ENCODE results near the gene NUDT4. TPM values are rescaled to one million over a fixed set of nuclear protein-coding genes. Genes with fewer than 3 reads are reported as not detected.
"Not testable (repeated sequence)": the region's sequence is repeated elsewhere in the genome, so short reads cannot be mapped to it uniquely, and the experiment has no call there.

The NUDT4 gene
- total and polyA plus RNA-seq, 9 donors: 55.5 to 85.8 (median 77.3) TPM

DNA sequence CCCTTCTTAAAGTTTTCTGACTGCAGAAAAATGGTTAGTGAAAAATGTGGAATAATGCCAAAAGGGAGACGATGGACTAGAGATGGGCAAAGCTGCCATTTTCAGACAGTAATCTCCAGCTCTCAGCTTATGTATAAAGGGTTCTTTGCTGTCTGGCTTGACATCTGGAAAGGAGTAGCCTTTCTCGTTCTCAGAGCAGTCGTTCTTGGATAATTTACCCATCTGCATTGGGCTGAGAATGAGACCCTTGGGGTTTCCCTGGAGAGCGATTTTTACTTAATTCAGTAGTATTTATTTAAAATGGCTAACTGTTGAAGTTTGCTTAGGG, 1.2 kb downstream of the NUDT4 start:
- H3K4me3 ChIP-seq (ENCODE audit: low read length): peak overlapping the region; percentile 50
- DNase-seq: peak; percentile 89
- H3K27me3 ChIP-seq (ENCODE audit: control insufficient read depth, insufficient read depth, low read length): no peaks in the 10 kb centered on the region
- WGBS (ENCODE audit: insufficient coverage): no CpG with 5 or more reads among the region's 4 CpGs
- no peaks in the 10 kb centered on the region for H3K36me3 ChIP-seq (ENCODE audit: control insufficient read depth, insufficient read depth, low read length)
- no peaks in the 10 kb centered on the region for H3K9me3 ChIP-seq (replicated peaks; ENCODE audit: control insufficient read depth, low read depth, low read length)
- peaks cover 25% of the 10 kb centered on the region for H3K4me1 ChIP-seq (ENCODE audit: control insufficient read depth, insufficient read depth, low read length)
- H3K27ac ChIP-seq (ENCODE audit: low read length): peak overlapping the region; percentile 78

GRCh38 chr12:93379326-93379980, 1.7 kb downstream of the NUDT4 start:
- Histone ChIP-seq H3K9me3 (replicated peaks; ENCODE audit: control insufficient read depth, low read depth, low read length) (no peaks in the 10 kb centered on the region), H3K27me3 (ENCODE audit: control insufficient read depth, insufficient read depth, low read length) (no peaks in the 10 kb centered on the region), H3K36me3 (ENCODE audit: control insufficient read depth, insufficient read depth, low read length) (no peaks in the 10 kb centered on the region), H3K4me1 (ENCODE audit: control insufficient read depth, insufficient read depth, low read length) (peaks cover 23% of the 10 kb centered on the region), H3K27ac (ENCODE audit: low read length) (peak overlapping the region; percentile 78), H3K4me3 (ENCODE audit: low read length) (peak overlapping the region; percentile 50)
- peak; percentile 54 for DNase-seq
- WGBS (ENCODE audit: insufficient coverage): no CpG with 5 or more reads among the region's 8 CpGs

GRCh38 chr12:93379981-93380361, 2.2 kb downstream of the NUDT4 start:
- H3K27me3 ChIP-seq (ENCODE audit: control insufficient read depth, insufficient read depth, low read length): no peaks in the 10 kb centered on the region
- H3K9me3 ChIP-seq (replicated peaks; ENCODE audit: control insufficient read depth, low read depth, low read length): no peaks in the 10 kb centered on the region
- H3K4me3 ChIP-seq (ENCODE audit: low read length): peak overlapping the region; percentile 50
- DNase-seq: peak; percentile 68
- H3K4me1 ChIP-seq (ENCODE audit: control insufficient read depth, insufficient read depth, low read length): peaks cover 23% of the 10 kb centered on the region
- no peaks in the 10 kb centered on the region for H3K36me3 ChIP-seq (ENCODE audit: control insufficient read depth, insufficient read depth, low read length)
- H3K27ac ChIP-seq (ENCODE audit: low read length): peak overlapping the region; percentile 78

DNA sequence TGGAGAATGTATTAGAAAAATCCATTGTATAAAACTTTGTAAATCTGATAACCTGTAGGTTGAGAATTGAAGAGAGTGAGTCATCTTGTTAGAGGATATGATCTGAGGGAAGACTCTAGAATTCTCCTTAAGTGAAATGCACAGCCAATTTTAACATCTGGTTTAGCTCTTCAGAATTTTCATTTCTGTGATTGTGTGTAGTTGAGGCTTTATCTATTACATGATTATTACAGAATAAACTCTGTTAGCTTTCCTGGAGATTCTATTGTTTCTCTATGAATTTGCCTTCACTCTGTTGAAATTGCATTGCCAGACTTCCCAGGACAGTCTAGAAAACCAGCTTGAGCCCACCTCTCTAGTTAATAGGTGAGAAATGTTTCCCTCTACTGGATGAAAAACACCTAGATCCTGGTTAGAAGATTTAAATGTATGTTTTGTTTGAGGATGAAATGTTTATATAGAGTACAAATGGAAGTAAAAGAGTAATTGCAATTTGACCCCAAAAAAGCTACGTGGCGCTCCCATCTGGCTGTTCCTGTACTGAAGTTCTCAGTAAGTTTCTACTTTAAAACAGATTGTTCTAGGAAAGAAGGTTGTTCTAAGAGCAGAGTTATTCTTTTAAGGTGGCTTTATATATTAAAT, 2.9 kb downstream of the NUDT4 start:
- H3K4me1 ChIP-seq (ENCODE audit: control insufficient read depth, insufficient read depth, low read length): peaks cover 23% of the 10 kb centered on the region

GRCh38 chr12:93381161-93381975, 3.6 kb downstream of the NUDT4 start:
- peak overlapping the region; percentile 50 for H3K4me3 ChIP-seq (ENCODE audit: low read length)
- 60% methylated on average over 5 of the region's 5 CpGs for WGBS (ENCODE audit: insufficient coverage)
- no peak for DNase-seq
- no peaks in the 10 kb centered on the region for H3K9me3 ChIP-seq (replicated peaks; ENCODE audit: control insufficient read depth, low read depth, low read length)
- no peaks in the 10 kb centered on the region for H3K27me3 ChIP-seq (ENCODE audit: control insufficient read depth, insufficient read depth, low read length)
- peaks cover 18% of the 10 kb centered on the region for H3K4me1 ChIP-seq (ENCODE audit: control insufficient read depth, insufficient read depth, low read length)
- peak overlapping the region; percentile 78 for H3K27ac ChIP-seq (ENCODE audit: low read length)
- H3K36me3 ChIP-seq (ENCODE audit: control insufficient read depth, insufficient read depth, low read length): no peaks in the 10 kb centered on the region

More for the DNA sequence above, 2.9 kb downstream of the NUDT4 start:
- Histone ChIP-seq H3K36me3 (ENCODE audit: control insufficient read depth, insufficient read depth, low read length) (no peaks in the 10 kb centered on the region), H3K4me3 (ENCODE audit: low read length) (peak overlapping the region; percentile 50), H3K9me3 (replicated peaks; ENCODE audit: control insufficient read depth, low read depth, low read length) (no peaks in the 10 kb centered on the region), H3K27ac (ENCODE audit: low read length) (peak overlapping the region; percentile 78), H3K27me3 (ENCODE audit: control insufficient read depth, insufficient read depth, low read length) (no peaks in the 10 kb centered on the region)
- peak; percentile 82 for DNase-seq
- no CpG with 5 or more reads among the region's 2 CpGs for WGBS (ENCODE audit: insufficient coverage)

DNA sequence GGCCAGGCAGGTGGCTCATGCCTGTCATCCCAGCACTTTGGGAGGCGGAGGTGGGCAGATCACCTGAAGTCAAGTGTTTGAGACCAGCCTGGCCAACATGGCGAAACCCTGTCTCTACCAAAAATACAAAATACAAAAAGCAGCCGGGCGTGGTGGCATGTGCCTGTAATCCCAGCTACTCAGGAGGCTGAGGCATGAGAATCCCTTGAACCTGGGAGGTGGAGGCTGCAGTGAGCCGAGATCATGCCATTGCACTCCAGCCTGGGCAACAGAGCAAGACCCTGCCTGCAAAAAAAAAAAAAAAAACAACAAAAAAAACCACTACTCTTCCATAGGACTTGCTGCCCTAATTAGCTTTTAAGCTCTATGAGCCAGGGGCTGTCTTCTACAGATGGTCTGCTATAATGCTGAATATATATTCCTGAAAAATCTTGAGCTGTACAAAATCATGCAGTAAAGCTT, 4.3 kb downstream of the NUDT4 start:
- not testable (repeated sequence) for H3K27ac ChIP-seq (ENCODE audit: low read length); H3K27me3 ChIP-seq (ENCODE audit: control insufficient read depth, insufficient read depth, low read length); DNase-seq; H3K9me3 ChIP-seq (replicated peaks; ENCODE audit: control insufficient read depth, low read depth, low read length); H3K4me3 ChIP-seq (ENCODE audit: low read length); H3K36me3 ChIP-seq (ENCODE audit: control insufficient read depth, insufficient read depth, low read length)
- 100% methylated on average over 1 of the region's 5 CpGs for WGBS (ENCODE audit: insufficient coverage)
- peaks cover 12% of the 10 kb centered on the region for H3K4me1 ChIP-seq (ENCODE audit: control insufficient read depth, insufficient read depth, low read length)

- Histone ChIP-seq H3K36me3 (ENCODE audit: control insufficient read depth, insufficient read depth, low read length) (peaks cover 3% of the 10 kb centered on the region), H3K27ac (ENCODE audit: low read length) (no peak overlapping the region), H3K9me3 (replicated peaks; ENCODE audit: control insufficient read depth, low read depth, low read length) (no peaks in the 10 kb centered on the region), H3K4me1 (ENCODE audit: control insufficient read depth, insufficient read depth, low read length) (peaks cover 4% of the 10 kb centered on the region), H3K4me3 (ENCODE audit: low read length) (no peak overlapping the region), H3K27me3 (ENCODE audit: control insufficient read depth, insufficient read depth, low read length) (no peaks in the 10 kb centered on the region)
- no peak for DNase-seq
- WGBS (ENCODE audit: insufficient coverage): no CpG with 5 or more reads among the region's 2 CpGs
These were observed 10.1 kb downstream of the NUDT4 start for GRCh38 chr12:93387780-93388179.

DNA sequence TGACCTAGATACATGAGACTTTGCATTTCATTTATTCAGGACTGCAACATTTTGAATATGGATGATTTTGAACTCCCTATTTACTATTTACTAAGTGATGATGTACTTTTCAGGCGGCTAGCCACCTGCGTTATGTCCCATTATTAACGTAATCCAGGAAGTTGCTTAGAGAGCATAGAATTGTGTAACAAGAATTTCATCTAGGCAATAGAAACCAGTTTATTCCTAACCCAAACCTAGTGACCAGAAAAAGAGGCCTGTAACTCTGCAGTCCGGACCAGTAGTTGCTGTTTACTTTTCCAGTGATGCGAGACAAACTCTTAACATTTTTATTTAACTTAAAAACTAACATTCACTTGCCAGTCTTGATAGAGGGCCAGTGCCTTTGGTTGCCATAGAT, 12.3 kb downstream of the NUDT4 start:
- no CpG with 5 or more reads among the region's 5 CpGs for WGBS (ENCODE audit: insufficient coverage)
- no peak overlapping the region for H3K4me3 ChIP-seq (ENCODE audit: low read length)
- no peaks in the 10 kb centered on the region for H3K27me3 ChIP-seq (ENCODE audit: control insufficient read depth, insufficient read depth, low read length)
- no peak overlapping the region for H3K27ac ChIP-seq (ENCODE audit: low read length)
- peaks cover 4% of the 10 kb centered on the region for H3K4me1 ChIP-seq (ENCODE audit: control insufficient read depth, insufficient read depth, low read length)
- peaks cover 3% of the 10 kb centered on the region for H3K36me3 ChIP-seq (ENCODE audit: control insufficient read depth, insufficient read depth, low read length)
- DNase-seq: no peak
- H3K9me3 ChIP-seq (replicated peaks; ENCODE audit: control insufficient read depth, low read depth, low read length): no peaks in the 10 kb centered on the region

DNA sequence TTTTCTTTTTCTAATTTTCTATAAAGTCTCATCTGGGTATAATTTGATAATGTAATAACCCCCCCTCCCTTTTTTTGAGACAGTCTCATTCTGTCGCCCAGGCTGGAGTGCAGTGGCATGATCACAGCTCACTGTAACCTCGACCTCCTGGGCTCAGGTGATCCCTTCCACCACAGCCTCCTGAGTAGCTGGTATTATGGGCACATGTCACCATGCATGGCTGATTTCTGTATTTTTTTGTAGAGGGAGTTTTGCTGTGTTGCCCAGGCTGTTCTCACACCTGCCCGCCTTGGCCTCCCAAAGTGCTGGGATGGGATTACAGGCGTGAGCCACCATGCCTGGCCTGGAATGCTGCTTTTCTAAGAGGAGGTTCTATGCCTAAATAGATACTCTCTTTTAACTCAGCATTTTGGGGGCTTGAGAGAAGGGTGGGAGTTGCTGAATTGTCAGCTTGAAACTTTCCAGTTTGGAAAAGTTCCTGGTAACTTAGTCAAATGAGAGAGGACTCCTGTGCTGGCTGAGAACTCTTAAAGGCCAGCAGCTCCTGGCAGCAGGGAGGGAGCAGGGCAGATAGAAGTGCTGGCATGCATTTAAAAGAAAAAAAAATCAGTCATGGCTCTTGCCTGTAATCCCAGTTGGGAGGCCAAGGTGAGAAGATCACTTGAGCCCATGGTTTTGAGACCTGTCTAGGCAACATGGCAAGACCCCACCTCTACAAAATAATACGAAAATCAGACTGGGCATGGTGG, 13.0 kb downstream of the NUDT4 start:
- Histone ChIP-seq H3K9me3 (replicated peaks; ENCODE audit: control insufficient read depth, low read depth, low read length) (no peaks in the 10 kb centered on the region), H3K27ac (ENCODE audit: low read length) (no peak overlapping the region), H3K36me3 (ENCODE audit: control insufficient read depth, insufficient read depth, low read length) (peaks cover 3% of the 10 kb centered on the region), H3K27me3 (ENCODE audit: control insufficient read depth, insufficient read depth, low read length) (no peaks in the 10 kb centered on the region), H3K4me3 (ENCODE audit: low read length) (no peak overlapping the region), H3K4me1 (ENCODE audit: control insufficient read depth, insufficient read depth, low read length) (peaks cover 4% of the 10 kb centered on the region)
- WGBS (ENCODE audit: insufficient coverage): no CpG with 5 or more reads among the region's 5 CpGs
- no peak for DNase-seq

DNA sequence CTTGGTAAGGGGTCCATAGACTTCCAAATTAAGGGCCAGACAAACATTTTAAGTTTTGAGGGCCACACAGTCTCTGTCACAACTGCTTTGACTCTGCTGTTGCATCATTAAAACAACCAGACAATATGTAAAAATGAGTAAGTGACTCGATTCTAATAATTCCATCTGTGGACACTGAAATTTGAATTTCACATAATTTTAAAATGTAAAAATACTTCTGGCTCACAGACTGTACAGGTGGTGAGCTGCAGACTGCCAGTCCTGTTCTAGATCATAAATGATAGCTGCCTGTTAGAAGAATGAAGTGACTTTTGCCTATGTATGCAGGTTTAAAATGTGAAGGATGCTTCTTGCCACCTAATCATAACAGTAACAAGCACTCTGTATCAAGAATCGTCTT, 15.7 kb downstream of the NUDT4 start:
- DNase-seq: no peak
- no CpG with 5 or more reads among the region's 2 CpGs for WGBS (ENCODE audit: insufficient coverage)
- Histone ChIP-seq H3K27ac (ENCODE audit: low read length) (no peak overlapping the region), H3K4me1 (ENCODE audit: control insufficient read depth, insufficient read depth, low read length) (peaks cover 4% of the 10 kb centered on the region), H3K4me3 (ENCODE audit: low read length) (no peak overlapping the region), H3K27me3 (ENCODE audit: control insufficient read depth, insufficient read depth, low read length) (no peaks in the 10 kb centered on the region), H3K9me3 (replicated peaks; ENCODE audit: control insufficient read depth, low read depth, low read length) (no peaks in the 10 kb centered on the region), H3K36me3 (ENCODE audit: control insufficient read depth, insufficient read depth, low read length) (peaks cover 14% of the 10 kb centered on the region)
